ENCODE measurements around the gene OSBPL1A.

The OSBPL1A gene

GRCh38 chr18:24136967-24137373 lies 260.7 kb downstream of the OSBPL1A start:
- no peak for TF ChIP-seq CTCF (IDR thresholded peaks at IDR 0.05; ENCODE audit: control insufficient read depth, insufficient read depth, low read depth, low read length, missing control alignments)
- no peak overlapping the region for H3K4me3 ChIP-seq (ENCODE audit: control insufficient read depth, low read depth, low read length)
- no peak for DNase-seq (ENCODE audit: low read depth)

- TF ChIP-seq CTCF (IDR thresholded peaks at IDR 0.05; ENCODE audit: control insufficient read depth, insufficient read depth, low read depth, low read length, missing control alignments) = no peak
- no peak for DNase-seq (ENCODE audit: low read depth)
- H3K4me3 ChIP-seq (ENCODE audit: control insufficient read depth, low read depth, low read length) = no peak overlapping the region
These were observed 267.1 kb downstream of the OSBPL1A start for GRCh38 chr18:24130494-24130893.

GRCh38 chr18:24128700-24129099 lies 268.9 kb downstream of the OSBPL1A start:
- no peak for TF ChIP-seq CTCF (IDR thresholded peaks at IDR 0.05; ENCODE audit: control insufficient read depth, insufficient read depth, low read depth, low read length, missing control alignments)
- DNase-seq (ENCODE audit: low read depth) = no peak
- no peak overlapping the region for H3K4me3 ChIP-seq (ENCODE audit: control insufficient read depth, low read depth, low read length)

- no peak for DNase-seq (ENCODE audit: low read depth)
- no peak for TF ChIP-seq CTCF (IDR thresholded peaks at IDR 0.05; ENCODE audit: control insufficient read depth, insufficient read depth, low read depth, low read length, missing control alignments)
- no peak overlapping the region for H3K4me3 ChIP-seq (ENCODE audit: control insufficient read depth, low read depth, low read length)
These were observed 269.9 kb downstream of the OSBPL1A start for GRCh38 chr18:24127735-24128134.

- no peak for TF ChIP-seq CTCF (IDR thresholded peaks at IDR 0.05; ENCODE audit: control insufficient read depth, insufficient read depth, low read depth, low read length, missing control alignments)
- peak; percentile 13 for DNase-seq (ENCODE audit: low read depth)
- H3K4me3 ChIP-seq (ENCODE audit: control insufficient read depth, low read depth, low read length) = no peak overlapping the region
These were observed 271.3 kb downstream of the OSBPL1A start for GRCh38 chr18:24126155-24126961.

- no peak for TF ChIP-seq CTCF (IDR thresholded peaks at IDR 0.05; ENCODE audit: control insufficient read depth, insufficient read depth, low read depth, low read length, missing control alignments)
- no peak overlapping the region for H3K4me3 ChIP-seq (ENCODE audit: control insufficient read depth, low read depth, low read length)
- DNase-seq (ENCODE audit: low read depth) = no peak
These were observed 276.0 kb downstream of the OSBPL1A start for GRCh38 chr18:24121625-24122024.

Measured in AG09309 (cell line).